Astrocyte (in vitro differentiated cells and primary cell): ENCODE measurements around the gene ASB15.

Experiments used
- EZH2 ChIP-seq: IDR thresholded peaks from 2 replicates; pipeline ENCODE4 v1.6.1; 2012; ENCODE audit warnings: mild to moderate bottlenecking, low read length, inconsistent platforms; ENCODE audit not compliant: insufficient read depth
- TF ChIP-seq, protein P1 (sequence below): IDR thresholded peaks from 2 replicates; pipeline ENCODE4 v1.5.1; 2011; ENCODE audit warnings: low read depth, mild to moderate bottlenecking, inconsistent platforms, low read length, moderate library complexity; ENCODE audit not compliant: insufficient read depth

DNA sequence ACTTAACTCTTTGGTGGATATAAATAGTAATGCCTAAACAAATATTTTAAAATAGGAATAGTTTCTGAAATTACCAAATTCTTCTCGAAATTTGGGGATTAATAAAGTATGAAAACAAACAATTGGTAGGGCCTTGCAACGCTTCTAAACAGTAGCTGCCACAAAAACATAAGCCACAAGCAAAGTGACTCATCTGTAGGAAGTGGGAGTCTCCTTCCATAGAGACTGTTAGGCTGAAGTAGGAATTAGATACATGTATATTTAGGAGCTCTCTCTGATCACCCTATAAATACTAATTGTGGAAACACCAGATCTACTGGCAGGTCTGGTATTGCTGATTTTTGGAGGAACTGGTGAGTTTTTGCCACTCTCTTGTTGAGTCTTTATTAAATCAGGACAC lies 48.3 kb downstream of the ASB15 start:
- TF ChIP-seq, protein P1, sequence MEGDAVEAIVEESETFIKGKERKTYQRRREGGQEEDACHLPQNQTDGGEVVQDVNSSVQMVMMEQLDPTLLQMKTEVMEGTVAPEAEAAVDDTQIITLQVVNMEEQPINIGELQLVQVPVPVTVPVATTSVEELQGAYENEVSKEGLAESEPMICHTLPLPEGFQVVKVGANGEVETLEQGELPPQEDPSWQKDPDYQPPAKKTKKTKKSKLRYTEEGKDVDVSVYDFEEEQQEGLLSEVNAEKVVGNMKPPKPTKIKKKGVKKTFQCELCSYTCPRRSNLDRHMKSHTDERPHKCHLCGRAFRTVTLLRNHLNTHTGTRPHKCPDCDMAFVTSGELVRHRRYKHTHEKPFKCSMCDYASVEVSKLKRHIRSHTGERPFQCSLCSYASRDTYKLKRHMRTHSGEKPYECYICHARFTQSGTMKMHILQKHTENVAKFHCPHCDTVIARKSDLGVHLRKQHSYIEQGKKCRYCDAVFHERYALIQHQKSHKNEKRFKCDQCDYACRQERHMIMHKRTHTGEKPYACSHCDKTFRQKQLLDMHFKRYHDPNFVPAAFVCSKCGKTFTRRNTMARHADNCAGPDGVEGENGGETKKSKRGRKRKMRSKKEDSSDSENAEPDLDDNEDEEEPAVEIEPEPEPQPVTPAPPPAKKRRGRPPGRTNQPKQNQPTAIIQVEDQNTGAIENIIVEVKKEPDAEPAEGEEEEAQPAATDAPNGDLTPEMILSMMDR = no peak
- no peak for TF ChIP-seq EZH2
